Suprapubic skin (tissue), 4 donors: ENCODE results near the gene ATF5. TPM values are rescaled to one million over a fixed set of nuclear protein-coding genes. Genes with fewer than 3 reads are reported as not detected.

Source experiments
- DNase-seq, 2 donors: peaks; one replicate each; pipeline ENCODE4 v3.0.0-alpha.2; 2019; ENCODE audit warnings: low spot score in 2 of 2
- H3K27ac ChIP-seq: fragments of 200-600 bp; sonication (generic); one replicate; pipeline ENCODE4 v1.5.1; 2019
- H3K27me3 ChIP-seq: fragments of 200-600 bp; sonication (generic); one replicate; pipeline ENCODE4 v1.5.1; 2019
- H3K36me3 ChIP-seq: fragments of 200-600 bp; sonication (generic); one replicate; pipeline ENCODE4 v1.5.1; 2019
- H3K4me1 ChIP-seq: fragments of 200-600 bp; sonication (generic); one replicate; pipeline ENCODE4 v1.5.1; 2019
- H3K4me3 ChIP-seq: fragments of 200-600 bp; sonication (generic); one replicate; pipeline ENCODE4 v1.5.1; 2019; ENCODE audit warnings: mild to moderate bottlenecking
- H3K9me3 ChIP-seq: fragments of 200-600 bp; sonication (generic); one replicate; pipeline ENCODE4 v1.5.1; 2019
- CTCF ChIP-seq, 2 donors: fragments of 200-600 bp in 1 of 2; fragments of 450-650 bp in 1 of 2; sonication (generic) in 1 of 2; IDR thresholded peaks; one replicate each; pipeline ENCODE4 v1.5.1; 2016 to 2019; ENCODE audit warnings: antibody characterized with exemption in 2 of 2, mild to moderate bottlenecking in 1 of 2, moderate library complexity in 1 of 2
- EP300 ChIP-seq: sonication (generic); formaldehyde crosslinking; IDR thresholded peaks from one replicate; pipeline ENCODE4 v1.6.1; 2017; ENCODE audit warnings: antibody characterized with exemption
- POLR2A ChIP-seq, 2 donors: fragments of 450-650 bp; IDR thresholded peaks; one replicate each; pipeline ENCODE4 v1.6.1; 2017; ENCODE audit warnings: antibody characterized with exemption in 2 of 2, mild to moderate bottlenecking in 2 of 2, moderate library complexity in 2 of 2
- POLR2AphosphoS5 ChIP-seq, 3 donors: sonication (generic); formaldehyde crosslinking; IDR thresholded peaks; one replicate each; pipeline ENCODE4 v1.6.1; 2017; ENCODE audit warnings: antibody characterized with exemption in 3 of 3
- WGBS: methylation state at CpG from one replicate; pipeline ENCODE4 v1.1.5; 2018; 5-methylcytosine and 5-hydroxymethylcytosine counted together
- total RNA-seq, 4 donors: library from RNA; depleted of rRNA; stranded (reverse); fragments of >200 nt; gene quantifications; one replicate each; pipeline ENCODE4 v1.1.0, GENCODE V29; 2016

Gene ATF5
- total RNA-seq, 4 donors from 2014 or later = 4.5 to 9.1 (median 6.7) TPM

GRCh38 chr19:49906879-49907564 lies 22.0 kb upstream of the ATF5 start:
- Histone ChIP-seq H3K27ac (no peak overlapping the region), H3K4me1 (no peaks in the 10 kb centered on the region), H3K36me3 (peaks cover 34% of the 10 kb centered on the region), H3K27me3 (no peaks in the 10 kb centered on the region), H3K9me3 (no peaks in the 10 kb centered on the region), H3K4me3 (no peak overlapping the region)
- DNase-seq = no peak
- WGBS = 95% methylated on average over 16 of the region's 16 CpGs
- TF ChIP-seq CTCF (IDR thresholded peaks at IDR 0.05) = no peak
- TF ChIP-seq POLR2AphosphoS5 (IDR thresholded peaks at IDR 0.05) = no peak

GRCh38 chr19:49907745-49908446 lies 21.1 kb upstream of the ATF5 start:
- WGBS = 91% methylated on average over 23 of the region's 23 CpGs
- Histone ChIP-seq H3K4me3 (no peak overlapping the region), H3K27me3 (no peaks in the 10 kb centered on the region), H3K27ac (no peak overlapping the region), H3K4me1 (no peaks in the 10 kb centered on the region), H3K9me3 (no peaks in the 10 kb centered on the region), H3K36me3 (peaks cover 38% of the 10 kb centered on the region)
- DNase-seq = no peak
- no peak for TF ChIP-seq CTCF (IDR thresholded peaks at IDR 0.05)

- no peaks in the 10 kb centered on the region for H3K9me3 ChIP-seq
- DNase-seq = no peak
- TF ChIP-seq POLR2A (IDR thresholded peaks at IDR 0.05) (no peak), CTCF (IDR thresholded peaks at IDR 0.05) (no peak), EP300 (no peak), POLR2AphosphoS5 (IDR thresholded peaks at IDR 0.05) (no peak)
These were observed 20.3 kb upstream of the ATF5 start for GRCh38 chr19:49908480-49909420.

GRCh38 chr19:49910179-49910578 lies 18.8 kb upstream of the ATF5 start:
- 78% methylated on average over 4 of the region's 5 CpGs for WGBS
- TF ChIP-seq EP300 (no peak), POLR2A (IDR thresholded peaks at IDR 0.05) (no peak), POLR2AphosphoS5 (IDR thresholded peaks at IDR 0.05) (no peak), CTCF (IDR thresholded peaks at IDR 0.05) (no peak)
- Histone ChIP-seq H3K36me3 (peaks cover 57% of the 10 kb centered on the region), H3K4me3 (no peak overlapping the region), H3K27ac (no peak overlapping the region), H3K27me3 (no peaks in the 10 kb centered on the region), H3K9me3 (no peaks in the 10 kb centered on the region), H3K4me1 (no peaks in the 10 kb centered on the region)
- DNase-seq = no peak

More at GRCh38 chr19:49908480-49909420, 20.3 kb upstream of the ATF5 start:
- Histone ChIP-seq H3K27ac (no peak overlapping the region), H3K4me1 (no peaks in the 10 kb centered on the region), H3K27me3 (no peaks in the 10 kb centered on the region), H3K4me3 (no peak overlapping the region), H3K36me3 (peaks cover 47% of the 10 kb centered on the region)
- 94% methylated on average over 28 of the region's 37 CpGs for WGBS
